HG03442 (cell line): ENCODE data around the gene RAB42.

Experiments used
- ATAC-seq: cut with Tn5 transposase; IDR thresholded peaks from one replicate; pipeline ENCODE4 v1.9.1; 2021; ENCODE audit warnings: mild to moderate bottlenecking, moderate library complexity; ENCODE audit not compliant: unreplicated experiment

Gene RAB42

DNA sequence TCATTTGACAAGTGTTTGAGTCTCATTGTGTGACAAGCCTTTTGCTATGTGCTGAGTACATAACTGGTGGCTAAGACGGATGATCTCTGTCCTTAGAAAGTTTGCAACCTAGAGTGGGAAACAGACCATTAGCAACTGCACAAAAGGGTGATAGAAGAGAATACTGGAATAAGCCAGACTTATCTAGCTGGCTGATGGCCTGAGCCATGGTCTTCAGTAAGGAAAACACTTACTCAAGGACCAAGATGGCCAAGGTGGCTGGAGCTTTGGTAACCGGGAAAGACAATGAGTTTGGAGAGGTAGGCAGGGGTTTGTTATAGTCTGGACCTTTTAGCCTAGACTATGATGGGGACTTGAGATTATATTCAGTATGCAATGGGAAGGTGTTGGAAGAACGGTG lies 52.4 kb downstream of the RAB42 start:
- ATAC-seq, result no peak
